ENCODE results near the gene ADAMTS12. TPM values are rescaled to one million over a fixed set of nuclear protein-coding genes. Genes with fewer than 3 reads are reported as not detected.
A peak's percentile ranks its signal among the peaks of the same experiment; 100 is the strongest.

Gene ADAMTS12
- total and polyA plus RNA-seq, 8 donors = 0.31 to 4.2 (median 0.40) TPM

DNA sequence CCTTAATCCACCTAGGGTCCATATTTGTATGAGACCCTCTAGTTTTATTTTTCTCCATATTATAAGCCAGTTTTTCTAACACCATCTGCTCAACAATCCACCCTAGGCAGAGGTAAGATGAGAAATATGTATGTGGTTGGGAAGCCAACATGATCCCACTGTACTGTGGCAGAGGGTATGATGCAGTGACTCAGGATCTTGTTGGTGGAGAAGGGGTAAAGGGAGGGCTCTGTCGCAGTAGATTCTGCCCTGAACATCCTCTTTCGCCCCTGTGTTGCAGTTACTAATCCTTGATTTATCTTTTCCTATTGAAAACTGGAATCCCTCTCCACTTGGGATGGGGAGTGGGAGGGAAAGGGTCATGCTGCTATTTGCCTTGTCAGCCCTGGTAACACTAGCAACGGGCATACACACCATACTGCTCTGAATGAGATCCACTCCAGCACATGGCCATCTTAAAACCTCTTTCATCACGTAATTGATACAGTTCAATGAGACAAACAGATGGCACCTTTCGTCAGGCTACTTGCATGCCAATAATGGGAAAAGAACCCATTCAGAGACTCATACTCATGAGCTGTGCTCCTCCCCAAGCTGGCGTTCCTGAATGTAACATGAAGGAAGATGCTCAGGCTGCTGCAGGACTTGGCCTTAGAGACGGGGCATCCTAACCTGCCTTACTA, 63.0 kb downstream of the ADAMTS12 start:
- DNase-seq = no peak
- no peak for ATAC-seq
- no peaks in the 10 kb centered on the region for H3K9me3 ChIP-seq
- H3K27me3 ChIP-seq = no peaks in the 10 kb centered on the region
- no peak overlapping the region for H3K27ac ChIP-seq
- FAIRE-seq = no peak
- H3K4me3 ChIP-seq = no peak overlapping the region
- intact Hi-C loops (cut with DNase I) = no loop called here
- H3K36me3 ChIP-seq = no peaks in the 10 kb centered on the region
- 54 to 56% methylated on average over 7 of the region's 7 CpGs for WGBS, 2 donors
- TF ChIP-seq, protein P1, sequence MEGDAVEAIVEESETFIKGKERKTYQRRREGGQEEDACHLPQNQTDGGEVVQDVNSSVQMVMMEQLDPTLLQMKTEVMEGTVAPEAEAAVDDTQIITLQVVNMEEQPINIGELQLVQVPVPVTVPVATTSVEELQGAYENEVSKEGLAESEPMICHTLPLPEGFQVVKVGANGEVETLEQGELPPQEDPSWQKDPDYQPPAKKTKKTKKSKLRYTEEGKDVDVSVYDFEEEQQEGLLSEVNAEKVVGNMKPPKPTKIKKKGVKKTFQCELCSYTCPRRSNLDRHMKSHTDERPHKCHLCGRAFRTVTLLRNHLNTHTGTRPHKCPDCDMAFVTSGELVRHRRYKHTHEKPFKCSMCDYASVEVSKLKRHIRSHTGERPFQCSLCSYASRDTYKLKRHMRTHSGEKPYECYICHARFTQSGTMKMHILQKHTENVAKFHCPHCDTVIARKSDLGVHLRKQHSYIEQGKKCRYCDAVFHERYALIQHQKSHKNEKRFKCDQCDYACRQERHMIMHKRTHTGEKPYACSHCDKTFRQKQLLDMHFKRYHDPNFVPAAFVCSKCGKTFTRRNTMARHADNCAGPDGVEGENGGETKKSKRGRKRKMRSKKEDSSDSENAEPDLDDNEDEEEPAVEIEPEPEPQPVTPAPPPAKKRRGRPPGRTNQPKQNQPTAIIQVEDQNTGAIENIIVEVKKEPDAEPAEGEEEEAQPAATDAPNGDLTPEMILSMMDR (IDR thresholded peaks at IDR 0.05) = no peak
- H3K4me1 ChIP-seq = no peaks in the 10 kb centered on the region

DNA sequence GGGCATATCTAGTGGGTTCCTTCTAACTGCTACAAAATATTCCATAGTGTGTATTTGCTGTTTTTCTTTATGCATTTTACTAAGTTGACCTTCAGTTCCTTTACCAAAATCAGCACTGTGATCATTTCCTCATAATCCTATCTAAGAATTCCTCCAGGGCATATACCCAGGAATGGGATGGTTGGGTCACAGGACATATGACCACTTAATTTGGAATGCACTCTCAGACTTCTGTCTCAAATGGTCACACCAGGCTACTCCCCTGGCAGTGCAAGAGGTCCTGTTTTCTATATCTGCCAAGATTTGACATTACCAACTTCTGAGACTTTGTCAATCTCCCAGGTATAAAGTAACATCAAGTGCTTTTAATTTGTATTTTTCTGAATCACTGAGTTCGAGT, 63.9 kb downstream of the ADAMTS12 start:
- Histone ChIP-seq H3K4me3 (no peak overlapping the region), H3K9me3 (no peaks in the 10 kb centered on the region), H3K36me3 (no peaks in the 10 kb centered on the region), H3K27me3 (no peaks in the 10 kb centered on the region), H3K27ac (no peak overlapping the region), H3K4me1 (no peaks in the 10 kb centered on the region)
- TF ChIP-seq, protein P1 (IDR thresholded peaks at IDR 0.05) = no peak
- ATAC-seq (no peak), FAIRE-seq (no peak), DNase-seq (no peak)
- 35 to 43% methylated on average over 1 of the region's 1 CpG for WGBS, 2 donors
- intact Hi-C loops (cut with DNase I) = no loop called here

DNA sequence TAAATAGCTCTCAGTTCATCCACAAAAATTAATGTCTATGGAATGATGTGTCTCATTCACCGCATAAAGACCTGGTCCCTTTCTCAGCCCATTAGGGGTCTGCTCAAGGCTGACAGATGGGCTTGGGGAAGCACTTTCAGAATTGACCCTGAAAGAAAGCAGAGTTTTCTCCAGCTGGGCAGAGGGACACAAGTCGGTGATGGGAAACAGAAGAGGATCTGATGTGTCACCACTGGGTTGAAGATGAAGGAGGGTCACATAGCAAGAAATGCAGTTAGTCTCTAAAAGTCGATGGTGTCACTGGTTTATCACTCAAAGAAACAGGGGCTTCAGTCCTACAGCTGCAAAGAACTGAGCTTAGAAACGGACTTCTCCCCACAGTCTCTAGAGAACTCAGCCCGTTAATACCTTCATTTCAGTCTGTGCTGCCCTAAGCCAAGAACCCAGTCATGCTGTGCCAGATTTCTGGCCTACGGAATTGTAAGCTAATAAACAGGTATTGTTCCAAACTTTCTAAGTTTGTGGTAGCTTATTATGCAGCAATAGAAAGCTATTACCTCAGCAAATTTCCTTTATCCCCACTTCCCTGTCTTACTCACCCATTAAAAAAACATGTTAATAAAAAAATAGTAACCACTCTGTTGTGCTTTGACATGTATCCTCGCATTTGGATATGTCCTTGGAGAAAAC, 64.6 kb downstream of the ADAMTS12 start:
- Histone ChIP-seq H3K9me3 (no peaks in the 10 kb centered on the region), H3K4me3 (no peak overlapping the region), H3K36me3 (no peaks in the 10 kb centered on the region), H3K4me1 (no peaks in the 10 kb centered on the region), H3K27me3 (no peaks in the 10 kb centered on the region), H3K27ac (no peak overlapping the region)
- 64 to 67% methylated on average over 7 of the region's 7 CpGs for WGBS, 2 donors
- FAIRE-seq (no peak), DNase-seq (no peak), ATAC-seq (no peak)
- intact Hi-C loops (cut with DNase I) = no loop called here
- TF ChIP-seq, protein P1 (IDR thresholded peaks at IDR 0.05) = no peak

DNA sequence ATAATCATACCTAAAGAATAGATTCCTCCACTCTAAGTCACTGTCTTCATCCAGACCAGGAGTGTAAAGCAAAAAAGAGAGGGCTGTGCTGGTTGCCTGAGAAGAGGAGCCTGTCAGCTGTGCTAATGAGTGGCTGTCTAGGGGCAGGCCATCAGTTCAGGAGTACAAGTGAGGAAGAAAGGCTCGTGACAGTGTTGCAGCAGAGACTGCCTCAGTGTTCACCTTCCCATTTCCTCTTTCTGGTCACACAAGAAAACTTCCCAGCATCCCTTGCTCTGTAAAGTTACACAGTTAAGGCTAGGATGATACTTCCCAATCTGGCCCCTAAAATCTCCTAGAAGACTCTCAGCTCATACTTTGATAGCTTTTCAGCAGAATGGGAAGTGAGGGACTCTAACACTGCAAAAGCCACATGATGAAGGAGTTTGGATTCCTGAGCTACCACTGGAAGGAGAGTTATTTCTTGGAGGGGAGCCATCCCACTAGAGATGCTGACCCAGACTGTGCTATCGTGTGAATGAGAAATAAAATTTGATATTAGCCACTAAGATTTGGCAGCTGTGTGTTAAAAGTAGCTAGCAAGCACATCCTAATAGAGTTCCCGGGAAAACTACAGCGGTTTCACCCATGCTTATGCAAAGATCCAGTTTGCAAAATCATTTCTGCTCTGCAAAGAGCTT, 67.1 kb downstream of the ADAMTS12 start:
- Histone ChIP-seq H3K27ac (no peak overlapping the region), H3K27me3 (no peaks in the 10 kb centered on the region), H3K36me3 (no peaks in the 10 kb centered on the region), H3K4me3 (no peak overlapping the region), H3K9me3 (no peaks in the 10 kb centered on the region), H3K4me1 (no peaks in the 10 kb centered on the region)
- no peak for FAIRE-seq
- intact Hi-C loops (cut with DNase I) = no loop called here
- TF ChIP-seq, protein P1 (IDR thresholded peaks at IDR 0.05) = no peak
- 61 to 62% methylated on average over 4 of the region's 4 CpGs for WGBS, 2 donors
- peak in 1 of 4 donors; percentile 52 for ATAC-seq
- DNase-seq = no peak
